ENCODE data around the gene SYVN1. TPM values are rescaled to one million over a fixed set of nuclear protein-coding genes. Genes with fewer than 3 reads are reported as not detected.
A peak's percentile ranks its signal among the peaks of the same experiment; 100 is the strongest.

Gene SYVN1
- total RNA-seq, 4 donors from 2014 or later, result 47.1 to 58.2 (median 50.5) TPM

DNA sequence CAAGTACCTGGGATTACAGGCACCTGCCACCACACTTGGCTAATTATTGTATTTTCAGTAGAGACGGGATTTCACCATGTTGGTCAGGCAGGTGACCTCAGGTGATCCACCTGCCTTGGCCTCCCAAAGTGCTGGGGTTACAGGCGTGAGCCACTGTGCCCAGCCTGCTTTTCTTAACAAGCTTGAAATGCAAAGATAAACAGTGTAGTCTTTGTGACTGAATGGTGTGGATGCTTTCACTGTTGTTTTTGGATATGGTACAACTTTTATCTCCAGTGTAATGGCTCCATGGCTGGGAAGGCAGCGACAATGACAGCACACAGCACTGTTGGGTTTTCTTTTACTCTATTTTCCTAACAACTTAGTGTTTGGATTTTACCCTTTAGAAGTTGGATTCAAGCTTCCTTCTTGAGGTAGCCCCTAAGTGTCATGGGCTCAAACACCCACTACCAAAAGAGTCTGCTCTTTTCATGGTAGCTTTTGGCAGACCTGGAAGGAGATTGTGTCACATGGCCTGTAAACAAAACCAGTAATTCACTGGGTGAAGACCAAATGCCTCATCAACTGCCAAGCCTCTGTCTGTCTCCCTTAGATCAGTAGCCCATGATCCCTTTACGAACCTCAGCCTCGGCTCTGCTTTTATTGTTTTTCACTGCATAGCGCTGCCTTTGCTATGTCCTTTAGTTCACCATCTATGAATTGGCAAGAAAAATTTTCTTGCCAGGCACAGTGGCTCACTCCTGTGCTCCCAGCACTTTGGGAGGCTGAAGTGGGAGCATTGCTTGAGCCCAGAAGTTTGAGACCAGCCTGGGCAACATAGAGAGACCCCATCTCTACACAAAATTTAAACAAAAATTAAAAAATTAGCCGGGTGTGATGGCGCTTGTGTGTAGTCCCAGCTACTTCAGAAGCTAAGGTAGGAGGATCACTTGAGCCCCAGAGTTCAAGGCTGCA, 31.9 kb downstream of the SYVN1 start:
- ATAC-seq (ENCODE audit: low FRiP score), result no peak
- no peak for DNase-seq (ENCODE audit: low spot score)
- TF ChIP-seq, protein P1, sequence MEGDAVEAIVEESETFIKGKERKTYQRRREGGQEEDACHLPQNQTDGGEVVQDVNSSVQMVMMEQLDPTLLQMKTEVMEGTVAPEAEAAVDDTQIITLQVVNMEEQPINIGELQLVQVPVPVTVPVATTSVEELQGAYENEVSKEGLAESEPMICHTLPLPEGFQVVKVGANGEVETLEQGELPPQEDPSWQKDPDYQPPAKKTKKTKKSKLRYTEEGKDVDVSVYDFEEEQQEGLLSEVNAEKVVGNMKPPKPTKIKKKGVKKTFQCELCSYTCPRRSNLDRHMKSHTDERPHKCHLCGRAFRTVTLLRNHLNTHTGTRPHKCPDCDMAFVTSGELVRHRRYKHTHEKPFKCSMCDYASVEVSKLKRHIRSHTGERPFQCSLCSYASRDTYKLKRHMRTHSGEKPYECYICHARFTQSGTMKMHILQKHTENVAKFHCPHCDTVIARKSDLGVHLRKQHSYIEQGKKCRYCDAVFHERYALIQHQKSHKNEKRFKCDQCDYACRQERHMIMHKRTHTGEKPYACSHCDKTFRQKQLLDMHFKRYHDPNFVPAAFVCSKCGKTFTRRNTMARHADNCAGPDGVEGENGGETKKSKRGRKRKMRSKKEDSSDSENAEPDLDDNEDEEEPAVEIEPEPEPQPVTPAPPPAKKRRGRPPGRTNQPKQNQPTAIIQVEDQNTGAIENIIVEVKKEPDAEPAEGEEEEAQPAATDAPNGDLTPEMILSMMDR (IDR thresholded peaks at IDR 0.05), result no peak

DNA sequence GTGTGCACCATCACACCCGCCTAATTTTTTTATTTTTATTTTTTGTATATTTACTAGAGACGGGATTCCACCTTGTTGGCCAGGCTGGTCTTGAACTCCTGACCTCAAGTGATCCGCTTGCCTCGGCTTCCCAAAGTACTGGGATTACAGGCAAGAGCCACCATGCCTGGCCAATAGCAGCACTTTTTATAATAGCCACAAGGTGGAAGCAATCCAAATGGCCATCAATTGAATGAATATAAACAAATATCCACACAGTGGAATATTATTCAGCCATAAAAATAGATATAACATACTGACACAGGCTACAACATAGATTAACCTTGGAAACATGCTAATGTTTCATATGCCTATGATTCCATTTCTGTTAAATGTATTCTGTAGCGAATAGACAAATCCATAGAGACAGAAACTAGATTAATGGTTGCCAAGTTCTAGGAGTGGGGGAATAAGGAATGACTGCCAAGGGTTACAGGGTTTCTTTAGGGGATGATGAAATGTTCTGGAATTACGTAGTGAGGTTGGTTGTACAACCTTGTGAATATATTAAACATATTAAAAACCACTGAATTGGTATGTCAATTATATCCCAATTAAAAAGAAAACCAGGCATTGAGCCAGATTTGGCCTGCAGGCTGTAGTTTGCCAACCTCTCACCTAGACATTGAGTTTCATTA, 33.5 kb downstream of the SYVN1 start:
- DNase-seq (ENCODE audit: low spot score), result no peak
- ATAC-seq (ENCODE audit: low FRiP score), result no peak
- TF ChIP-seq, protein P1 (IDR thresholded peaks at IDR 0.05), result no peak

DNA sequence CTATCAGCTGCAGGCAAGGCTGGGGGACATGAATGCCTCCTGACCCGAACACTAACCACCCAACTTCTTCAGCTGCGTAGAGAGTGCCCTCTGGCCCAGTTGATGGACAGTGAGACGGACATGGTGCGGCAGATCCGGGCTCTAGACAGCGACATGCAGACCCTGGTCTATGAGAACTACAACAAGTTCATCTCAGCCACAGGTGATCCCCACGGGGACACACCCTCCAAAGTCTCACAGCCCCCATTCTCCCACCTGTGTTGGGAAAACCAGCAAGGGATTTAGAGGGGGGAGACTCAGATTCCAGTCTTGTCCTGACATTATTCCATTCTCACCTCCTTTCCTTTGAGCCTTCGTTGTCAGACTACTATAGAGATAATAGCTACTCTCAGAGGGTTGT, 37.4 kb downstream of the SYVN1 start:
- DNase-seq (ENCODE audit: low spot score), result no peak
- no peak for ATAC-seq (ENCODE audit: low FRiP score)
- TF ChIP-seq, protein P1 (IDR thresholded peaks at IDR 0.05), result no peak

DNA sequence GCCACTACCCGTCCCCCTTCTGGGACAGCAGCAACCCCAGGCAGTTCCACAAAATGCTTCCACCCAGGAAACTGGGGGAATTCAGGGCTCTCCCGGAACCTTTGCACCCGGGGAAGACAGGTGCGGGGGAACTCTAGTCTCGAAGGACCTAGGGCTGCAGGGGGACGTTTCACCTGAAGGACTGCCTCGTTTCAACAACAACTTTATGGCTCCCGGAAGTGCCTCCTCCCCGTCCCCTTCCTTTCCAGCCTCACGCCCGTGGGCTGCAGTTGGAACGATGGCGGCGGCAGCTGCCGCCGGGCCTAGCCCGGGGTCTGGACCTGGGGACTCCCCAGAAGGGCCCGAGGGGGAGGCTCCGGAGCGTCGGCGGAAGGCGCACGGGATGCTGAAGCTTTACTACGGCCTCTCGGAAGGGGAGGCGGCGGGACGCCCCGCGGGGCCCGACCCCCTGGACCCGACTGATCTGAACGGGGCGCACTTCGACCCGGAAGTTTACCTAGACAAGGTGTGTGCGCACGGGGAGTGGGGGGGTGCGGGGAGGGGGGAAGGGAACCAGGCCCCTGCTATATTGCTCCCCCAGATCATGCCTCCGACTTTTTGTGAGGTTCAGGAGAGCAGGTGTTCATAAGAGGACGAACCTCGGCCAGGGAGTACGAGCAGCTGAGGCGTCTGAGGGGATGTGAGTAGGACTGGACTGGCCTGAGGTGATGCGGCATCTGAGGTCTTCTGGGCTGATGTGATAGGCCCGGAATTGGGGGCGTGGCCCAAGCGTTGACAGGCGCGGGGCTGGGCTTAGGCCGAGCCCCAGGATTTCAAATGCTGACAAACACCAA, 38.1 kb downstream of the SYVN1 start, which contains the start of gene VPS51:
Gene VPS51 (plus strand): TSS at position 241 of the 833 bp plus-strand sequence. CDS start 37 bp downstream, at position 278.
- TF ChIP-seq, protein P1 (IDR thresholded peaks at IDR 0.05), result no peak
- ATAC-seq (ENCODE audit: low FRiP score), result peak; percentile 96
- peak; percentile 84 for DNase-seq (ENCODE audit: low spot score)

DNA sequence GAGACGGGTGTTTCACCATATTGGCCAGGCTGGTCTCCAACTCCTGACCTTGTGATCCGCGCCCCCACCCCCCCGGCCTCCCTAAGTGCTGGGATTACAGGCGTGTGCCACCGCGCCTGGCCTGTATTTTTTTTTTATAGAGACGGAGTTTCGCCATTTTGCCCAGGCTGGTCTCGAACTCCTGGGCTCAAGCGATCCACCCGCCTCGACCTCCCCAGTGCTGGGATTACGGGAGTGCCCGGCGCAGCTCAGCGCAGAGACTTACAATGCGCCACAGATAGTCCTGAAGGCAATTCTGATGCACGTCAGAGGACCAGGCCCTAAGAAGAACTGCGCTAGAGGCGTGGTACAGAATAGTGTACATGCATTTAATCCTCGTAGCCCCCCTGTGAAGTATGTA, 38.9 kb downstream of the SYVN1 start:
- ATAC-seq (ENCODE audit: low FRiP score), result peak; percentile 5
- DNase-seq (ENCODE audit: low spot score), result no peak
- TF ChIP-seq, protein P1 (IDR thresholded peaks at IDR 0.05), result no peak

DNA sequence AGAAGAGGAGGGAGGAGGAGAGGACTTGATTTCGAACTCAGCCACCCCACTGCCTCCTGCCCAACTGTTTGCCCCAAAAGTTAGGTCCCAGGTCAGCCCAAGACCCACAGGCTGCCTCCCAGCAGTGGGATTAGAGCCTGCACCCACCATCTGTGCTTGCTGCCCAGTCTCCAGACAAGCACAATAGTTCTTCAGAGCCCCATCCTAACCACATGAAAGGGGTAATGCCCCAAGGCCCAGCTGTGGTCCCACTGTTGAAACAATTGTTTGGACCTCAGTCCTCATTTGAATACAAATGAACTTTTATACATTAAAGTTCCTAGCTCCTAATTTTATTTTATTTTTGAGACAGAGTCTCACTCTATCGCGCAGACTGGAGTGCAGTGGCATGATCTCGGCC, 43.7 kb downstream of the SYVN1 start:
- no peak for ATAC-seq (ENCODE audit: low FRiP score)
- TF ChIP-seq, protein P1 (IDR thresholded peaks at IDR 0.05), result no peak
- no peak for DNase-seq (ENCODE audit: low spot score)
